NT2/D1 (cell line): ENCODE measurements around the gene IFNL1.

Experiments
- SUZ12 ChIP-seq: IDR thresholded peaks from 2 replicates; pipeline ENCODE4 v1.6.1; 2011; ENCODE audit not compliant: insufficient read length, insufficient read depth; ENCODE audit errors: extremely low read depth
- YY1 ChIP-seq: IDR thresholded peaks from 2 replicates; pipeline ENCODE4 v1.6.1; 2011; ENCODE audit not compliant: insufficient read length, insufficient read depth

- TF ChIP-seq SUZ12 (no peak), YY1 (no peak)
These were observed 42.6 kb upstream of the IFNL1 start for GRCh38 chr19:39253374-39254149.
